ENCODE data around the gene CHMP4B.
A peak's percentile ranks its signal among the peaks of the same experiment; 100 is the strongest.
"Not testable (repeated sequence)": the region's sequence is repeated elsewhere in the genome, so short reads cannot be mapped to it uniquely, and the experiment has no call there.

The CHMP4B gene

GRCh38 chr20:33790566-33790965 is 20.6 kb upstream of the CHMP4B start:
- no peak for DNase-seq

DNA sequence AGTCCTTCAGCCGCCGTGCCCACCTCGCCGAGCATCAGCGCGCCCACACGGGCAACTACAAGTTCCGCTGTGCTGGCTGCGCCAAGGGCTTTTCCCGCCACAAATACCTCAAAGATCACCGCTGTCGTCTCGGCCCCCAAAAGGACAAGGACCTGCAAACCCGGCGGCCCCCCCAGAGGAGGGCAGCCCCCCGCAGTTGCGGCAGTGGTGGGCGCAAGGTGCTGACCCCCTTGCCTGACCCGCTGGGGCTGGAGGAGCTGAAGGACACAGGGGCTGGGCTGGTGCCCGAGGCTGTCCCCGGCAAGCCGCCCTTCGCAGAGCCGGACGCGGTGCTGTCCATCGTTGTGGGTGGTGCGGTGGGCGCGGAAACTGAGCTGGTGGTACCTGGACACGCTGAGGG is 20.1 kb upstream of the CHMP4B start:
- no peak for DNase-seq

GRCh38 chr20:33791540-33791939 is 19.6 kb upstream of the CHMP4B start:
- DNase-seq: no peak

DNA sequence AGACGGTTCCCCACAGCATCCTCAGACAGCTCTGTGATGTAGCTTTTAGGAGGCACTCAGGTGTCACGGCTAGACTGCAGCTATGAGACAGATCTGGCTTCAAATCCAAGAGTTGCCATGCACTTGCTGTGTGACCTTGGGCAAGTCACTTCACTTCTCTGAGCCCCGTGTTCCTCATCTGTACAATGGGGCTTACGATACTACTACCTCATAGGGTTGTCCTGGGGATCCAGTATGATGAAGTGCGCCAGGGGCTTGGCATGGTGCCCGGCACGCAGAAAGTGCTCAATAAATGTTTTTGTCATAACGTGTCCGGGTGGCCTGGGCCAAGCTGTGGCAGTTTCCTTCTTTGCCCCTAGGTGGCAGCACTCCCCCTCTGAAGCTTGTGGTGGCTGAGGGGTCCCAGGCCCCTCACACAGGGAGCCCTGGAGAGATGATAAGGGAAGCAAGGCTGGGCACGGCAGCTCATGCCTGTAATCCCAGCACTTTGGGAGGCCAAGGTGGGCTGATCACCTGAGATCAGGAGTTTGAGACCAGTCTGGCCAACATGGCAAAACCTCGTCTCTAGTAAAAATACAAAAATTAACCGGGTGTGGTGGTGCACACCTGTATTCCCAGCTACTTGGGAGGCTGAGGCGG is 19.1 kb upstream of the CHMP4B start:
- peak; percentile 26 for DNase-seq

- DNase-seq: not testable (repeated sequence)
Measured at GRCh38 chr20:33792598-33792989, 18.6 kb upstream of the CHMP4B start.

DNA sequence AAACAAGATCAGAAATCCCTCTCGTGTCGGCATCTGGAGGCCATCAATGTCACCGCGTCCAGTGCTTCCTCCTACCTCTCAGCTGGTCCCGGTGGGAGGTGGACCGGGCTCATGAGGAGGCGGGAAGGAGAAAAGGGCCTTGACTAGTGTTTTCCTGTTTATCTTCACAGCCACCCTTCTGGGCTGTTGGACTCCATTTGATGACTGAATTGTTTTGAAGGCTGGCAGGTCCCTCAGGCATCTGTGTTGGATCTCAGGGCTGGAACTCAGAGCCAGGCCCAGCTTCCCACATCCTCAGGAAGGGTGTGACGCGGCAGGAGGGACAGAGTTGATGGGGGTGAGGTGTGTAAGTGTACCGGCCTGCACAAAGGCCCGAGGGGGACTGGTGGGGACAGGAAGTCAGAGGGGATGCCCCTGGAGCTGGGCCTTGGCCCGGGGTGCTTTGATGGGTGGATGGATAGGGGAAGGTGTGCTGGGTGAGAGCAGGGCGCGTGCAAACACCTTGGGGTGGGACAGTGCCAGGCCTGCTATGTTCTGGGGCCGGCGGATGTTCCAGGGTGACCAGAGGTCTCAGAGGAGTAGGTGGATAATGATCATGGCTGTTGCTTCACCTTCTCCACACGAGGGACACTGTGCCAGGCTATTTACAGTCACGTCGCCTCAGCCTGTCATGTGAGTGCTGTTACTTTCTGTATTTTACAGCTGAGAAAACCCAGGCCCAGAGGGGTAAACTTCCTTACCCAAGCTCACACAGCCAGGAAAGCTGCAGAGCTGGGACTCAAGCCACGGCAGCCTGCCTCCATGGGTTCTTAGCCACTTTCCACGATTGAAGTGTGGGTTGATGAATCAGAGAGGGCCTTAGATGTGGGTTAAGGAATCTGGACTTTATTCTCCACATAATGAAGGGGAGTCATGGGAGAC is 17.9 kb upstream of the CHMP4B start:
- no peak for DNase-seq

DNA sequence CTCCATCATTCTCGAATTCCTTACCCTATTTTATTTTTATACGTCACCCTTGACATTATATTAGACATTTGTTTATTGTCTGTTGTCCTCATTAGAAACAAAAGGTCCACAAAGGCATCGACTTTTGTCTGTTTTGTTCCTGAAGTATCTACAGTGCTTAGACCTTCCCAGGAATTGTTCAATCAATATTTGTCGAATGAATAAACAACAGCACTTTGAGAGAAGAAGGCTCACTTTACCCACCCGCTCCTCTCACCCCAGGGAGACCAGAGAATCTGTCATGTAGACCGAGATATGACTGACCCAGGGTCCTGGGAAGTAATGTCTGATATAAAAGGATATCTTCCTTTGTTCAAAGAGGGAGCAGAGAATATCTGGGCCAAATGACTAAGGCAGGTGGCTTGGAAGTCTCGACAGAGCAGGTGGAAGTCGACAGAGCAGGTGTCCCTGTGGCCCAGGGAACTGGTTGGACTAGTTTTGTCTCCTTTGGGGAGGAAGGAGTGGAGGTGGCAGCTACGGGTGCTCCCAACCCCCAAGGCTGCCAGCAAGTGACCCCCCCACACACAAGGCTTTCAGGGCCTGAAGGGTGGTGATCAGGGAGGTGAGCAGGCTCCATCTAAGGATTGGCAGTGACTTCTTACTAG is 14.8 kb upstream of the CHMP4B start:
- DNase-seq: no peak

DNA sequence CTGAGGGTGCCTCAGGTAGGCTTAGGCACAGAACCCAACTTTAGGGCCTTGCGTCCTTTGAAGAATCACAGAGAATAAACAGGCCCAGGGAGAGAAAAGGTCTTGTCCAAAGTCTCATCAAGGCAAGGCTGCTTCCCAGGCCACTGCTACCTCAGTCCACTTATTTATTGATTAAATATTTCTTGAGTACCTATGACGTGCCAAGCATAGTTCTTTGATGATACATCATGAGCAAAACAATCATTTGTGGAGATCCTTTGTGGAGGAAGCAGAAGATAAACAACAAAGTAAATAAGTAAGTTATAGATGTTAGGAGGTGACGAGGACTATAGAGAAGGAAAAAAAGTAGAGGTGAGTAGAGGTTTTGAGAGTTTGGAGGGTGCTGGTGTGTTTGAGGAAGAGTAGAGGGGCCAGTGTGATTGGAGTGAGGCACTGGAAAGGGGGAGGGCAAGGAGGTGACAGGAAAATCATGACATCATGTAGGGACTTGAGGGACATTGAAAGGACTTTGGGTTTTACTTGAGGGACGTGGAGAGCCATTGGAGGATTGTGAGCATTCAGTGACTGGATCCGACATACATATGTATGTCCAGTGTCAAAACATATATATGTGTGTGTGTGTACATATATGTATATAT is 14.1 kb upstream of the CHMP4B start:
- no peak for DNase-seq

DNA sequence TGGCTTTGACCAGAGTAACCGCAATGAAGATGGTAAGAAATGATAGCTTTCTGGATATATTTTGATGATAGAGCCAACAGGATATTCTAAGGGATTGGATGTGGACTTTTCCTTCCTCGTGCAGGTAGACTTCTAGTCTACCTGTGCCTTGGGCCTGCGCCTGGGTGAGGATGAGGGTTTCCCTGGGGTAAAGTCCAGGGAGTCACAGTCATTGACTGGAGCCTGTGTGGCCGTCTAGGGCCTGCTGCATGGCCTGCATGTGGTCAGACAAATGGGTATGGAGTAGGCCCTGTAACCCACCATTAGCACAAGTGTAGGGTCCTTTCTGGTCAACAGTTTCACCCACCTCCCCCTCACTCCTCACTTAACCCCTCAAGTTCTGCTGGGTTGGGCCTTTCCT is 12.7 kb upstream of the CHMP4B start:
- DNase-seq: no peak

GRCh38 chr20:33803921-33804337 is 7.2 kb upstream of the CHMP4B start:
- DNase-seq: no peak

GRCh38 chr20:33808388-33808787 is 2.8 kb upstream of the CHMP4B start:
- DNase-seq: no peak

GRCh38 chr20:33810259-33810658 is 889 bp upstream of the CHMP4B start:
- DNase-seq: no peak

- DNase-seq: no peak
Measured at GRCh38 chr20:33811776-33812151, 616 bp downstream of the CHMP4B start.

- no peak for DNase-seq
Measured at GRCh38 chr20:33812152-33812849, 1.2 kb downstream of the CHMP4B start.

- no peak for DNase-seq
Measured at GRCh38 chr20:33812908-33813462, 1.8 kb downstream of the CHMP4B start.

- no peak for DNase-seq
Measured at GRCh38 chr20:33814238-33814712, 3.1 kb downstream of the CHMP4B start.

DNA sequence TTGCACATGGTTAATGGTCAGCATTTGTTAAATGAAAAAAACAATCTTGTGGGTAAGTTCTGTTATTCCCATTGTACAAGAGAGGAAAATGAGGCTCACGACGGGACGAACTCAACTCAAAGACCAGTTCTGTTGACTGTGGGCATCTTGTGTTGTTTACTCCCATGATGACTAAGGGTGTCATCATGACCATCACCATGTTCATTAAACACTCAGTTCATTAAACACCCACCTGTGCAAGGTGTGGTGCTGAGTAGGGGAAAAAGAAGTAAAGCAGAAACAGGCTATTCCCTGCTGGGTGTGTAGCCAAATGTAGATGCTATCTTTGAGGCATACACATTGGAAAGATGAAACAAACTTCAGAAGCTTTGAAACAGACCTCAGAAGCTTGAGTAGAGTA is 4.5 kb downstream of the CHMP4B start:
- DNase-seq: no peak

DNA sequence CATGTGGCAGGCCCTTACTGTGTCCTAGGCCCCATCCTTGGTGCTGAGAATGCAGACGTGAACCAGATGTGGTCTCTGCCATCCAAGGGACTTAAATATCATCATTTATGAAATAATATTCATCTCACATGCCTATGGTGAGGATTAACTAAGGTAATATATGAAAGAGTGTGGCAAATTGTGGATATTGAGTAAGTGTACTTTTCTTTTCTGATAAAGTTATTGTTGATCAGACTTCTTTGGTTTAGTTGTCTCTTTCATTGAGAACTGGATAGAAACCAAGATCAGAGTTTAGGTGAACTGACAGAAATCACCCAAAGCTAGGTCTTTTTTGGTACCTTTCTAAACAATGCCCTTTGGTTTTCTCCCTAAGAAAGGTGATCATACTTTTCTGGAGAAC is 5.0 kb downstream of the CHMP4B start:
- DNase-seq: no peak

DNA sequence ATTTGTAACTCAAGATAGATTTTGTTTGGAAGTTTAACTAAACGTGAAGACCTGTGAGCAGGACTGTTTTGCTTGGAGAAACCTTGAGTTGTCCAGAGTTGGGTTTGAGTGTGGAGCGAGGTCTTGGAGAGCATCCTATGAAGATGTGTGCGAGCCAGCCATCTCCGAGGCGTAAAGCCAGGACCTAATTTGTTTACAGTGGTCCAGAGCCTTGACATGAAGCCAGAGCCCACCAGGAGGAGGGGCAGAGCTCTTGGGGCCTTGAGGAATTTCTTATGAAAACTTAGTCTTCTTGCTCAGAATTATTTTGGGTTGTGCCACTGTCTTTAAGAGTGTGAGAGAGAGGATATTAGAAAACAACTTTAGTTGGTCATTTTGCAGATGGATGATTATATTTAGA is 6.3 kb downstream of the CHMP4B start:
- no peak for DNase-seq

- no peak for DNase-seq
Measured at GRCh38 chr20:33819456-33819855, 8.3 kb downstream of the CHMP4B start.

DNA sequence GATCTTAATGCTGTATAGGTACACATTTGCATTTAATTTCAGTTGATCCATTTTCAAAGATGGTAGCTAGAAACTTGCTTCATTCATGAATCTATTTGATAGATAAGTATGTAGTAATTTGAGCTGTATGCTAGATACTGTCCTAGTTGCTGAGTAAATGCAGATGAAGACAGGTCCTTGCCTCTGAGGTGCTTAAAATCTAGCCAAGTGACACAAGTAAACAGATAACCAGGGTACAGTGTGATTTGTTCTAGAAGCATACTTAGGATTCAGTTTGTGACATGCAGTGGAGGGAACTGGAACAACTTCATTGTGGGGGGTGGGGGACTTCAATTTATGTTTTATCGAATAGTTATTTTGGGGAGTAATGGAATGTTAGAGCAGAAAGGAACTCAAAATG is 9.2 kb downstream of the CHMP4B start:
- DNase-seq: no peak

GRCh38 chr20:33821270-33821836 is 10.2 kb downstream of the CHMP4B start:
- no peak for DNase-seq

Data from central memory CD4-positive, alpha-beta T cell (primary cell).